ENCODE results near the gene RPP25L.
"Not testable (repeated sequence)": the region's sequence is repeated elsewhere in the genome, so short reads cannot be mapped to it uniquely, and the experiment has no call there.

RPP25L gene, protein sequence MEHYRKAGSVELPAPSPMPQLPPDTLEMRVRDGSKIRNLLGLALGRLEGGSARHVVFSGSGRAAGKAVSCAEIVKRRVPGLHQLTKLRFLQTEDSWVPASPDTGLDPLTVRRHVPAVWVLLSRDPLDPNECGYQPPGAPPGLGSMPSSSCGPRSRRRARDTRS

GRCh38 chr9:34611811-34612787 is at the start of gene RPP25L:
Gene RPP25L, minus strand, starts transcription at chr9:34612097. Its CDS starts 801 bp downstream, at chr9:34611296.
- DNase-seq = peak; percentile 91

GRCh38 chr9:34659592-34660253 is 47.8 kb upstream of the RPP25L start:
- DNase-seq = no peak

- DNase-seq = no peak
These were observed 46.6 kb upstream of the RPP25L start for GRCh38 chr9:34658461-34658860.

DNA sequence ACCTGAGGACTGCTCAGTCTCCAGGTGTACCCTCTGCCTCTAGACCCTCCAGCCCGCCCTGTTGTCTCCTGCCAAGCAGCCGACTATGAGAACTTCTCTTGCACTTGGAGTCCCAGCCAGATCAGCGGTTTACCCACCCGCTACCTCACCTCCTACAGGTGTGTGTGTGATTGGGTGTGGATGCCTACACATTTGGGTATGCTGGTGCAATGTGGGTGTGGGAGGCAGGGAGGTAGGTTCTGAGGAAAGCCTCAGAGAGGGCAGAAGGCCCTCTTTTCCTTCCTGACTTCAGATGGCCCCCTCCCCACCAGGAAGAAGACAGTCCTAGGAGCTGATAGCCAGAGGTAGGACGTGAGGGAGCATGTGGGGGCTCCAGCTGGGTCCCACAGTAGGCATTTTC is 45.1 kb upstream of the RPP25L start:
- no peak for DNase-seq

DNA sequence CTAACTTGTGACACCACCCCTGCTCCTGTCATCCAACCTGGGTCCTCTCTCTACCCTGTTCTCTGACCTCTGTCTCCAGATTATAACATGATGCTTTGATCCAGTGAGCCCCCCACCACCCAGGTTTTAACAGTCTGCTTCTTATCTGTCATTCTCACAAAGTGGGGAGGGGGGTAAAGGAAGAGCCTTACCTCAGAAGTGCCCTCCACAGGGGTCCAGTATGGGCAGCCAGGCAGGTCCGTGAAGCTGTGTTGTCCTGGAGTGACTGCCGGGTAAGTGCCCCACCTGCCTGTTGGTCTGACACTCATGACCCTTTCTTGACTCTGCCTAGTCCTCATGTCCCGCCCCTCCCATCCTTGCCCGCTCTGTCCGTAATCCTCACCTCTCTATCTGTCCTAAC is 43.5 kb upstream of the RPP25L start:
- no peak for DNase-seq

DNA sequence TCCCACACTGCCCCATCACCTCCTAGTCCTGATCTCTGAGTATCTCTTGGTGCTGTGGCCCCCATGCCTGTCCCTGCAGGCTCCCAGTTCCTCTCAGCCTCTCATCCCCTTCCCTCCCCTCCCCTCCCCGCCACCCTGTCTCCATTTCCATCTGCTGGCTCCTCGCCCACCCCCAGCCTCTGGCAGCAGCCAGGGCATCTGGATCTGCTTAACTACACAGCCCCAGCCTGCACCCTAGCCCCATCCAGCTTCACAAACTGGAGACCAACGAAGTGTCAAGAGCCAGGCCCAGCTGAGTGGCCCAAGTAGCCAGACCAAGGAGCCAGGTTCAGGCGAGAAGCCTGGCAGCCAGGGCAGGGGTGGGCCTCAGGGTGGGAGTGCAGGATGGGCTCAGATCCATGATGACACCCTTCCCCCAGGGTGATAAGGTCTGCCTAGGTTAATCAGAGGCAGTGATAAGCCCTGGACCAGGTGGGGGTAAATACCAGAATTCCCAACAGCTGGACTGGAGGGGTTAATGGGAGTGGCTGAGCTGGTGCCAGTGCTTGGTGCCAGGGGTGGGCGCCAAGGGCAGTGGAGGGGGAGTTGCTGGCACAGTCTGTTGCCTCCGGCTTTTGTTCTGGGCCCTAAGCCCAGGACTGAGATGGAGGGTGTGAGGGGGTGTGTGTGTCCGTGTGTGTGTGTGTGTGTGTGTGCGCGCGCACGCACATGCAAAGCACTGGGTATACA is 42.6 kb upstream of the RPP25L start:
- DNase-seq = no peak

GRCh38 chr9:34653151-34654072 is 41.5 kb upstream of the RPP25L start:
- DNase-seq = no peak

DNA sequence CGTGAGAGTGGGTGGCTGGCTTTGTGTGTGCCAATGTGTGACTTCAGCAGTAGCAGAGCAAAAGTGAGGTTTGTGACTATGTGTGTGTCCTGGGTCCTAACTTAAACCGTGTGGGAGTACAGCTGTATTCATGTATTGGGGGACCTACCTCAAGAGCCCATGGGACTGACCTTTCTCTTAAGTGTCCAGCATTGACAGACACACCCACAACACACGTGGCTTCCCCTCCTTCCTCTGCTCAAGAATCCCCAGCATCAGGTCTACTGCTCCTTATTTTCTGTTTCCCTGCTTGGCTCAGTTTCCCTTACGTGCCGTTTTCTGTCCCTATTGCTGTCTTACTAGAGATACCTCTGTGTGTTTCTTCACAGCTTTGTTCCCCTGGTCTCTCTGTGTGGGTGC is 40.7 kb upstream of the RPP25L start:
- DNase-seq = no peak

GRCh38 chr9:34651876-34652601 is 40.1 kb upstream of the RPP25L start, which contains the start of gene IL11RA:
Gene IL11RA, plus strand, starts transcription at chr9:34652185. Its CDS starts 3,033 bp downstream, at chr9:34655218.
- peak; percentile 68 for DNase-seq

DNA sequence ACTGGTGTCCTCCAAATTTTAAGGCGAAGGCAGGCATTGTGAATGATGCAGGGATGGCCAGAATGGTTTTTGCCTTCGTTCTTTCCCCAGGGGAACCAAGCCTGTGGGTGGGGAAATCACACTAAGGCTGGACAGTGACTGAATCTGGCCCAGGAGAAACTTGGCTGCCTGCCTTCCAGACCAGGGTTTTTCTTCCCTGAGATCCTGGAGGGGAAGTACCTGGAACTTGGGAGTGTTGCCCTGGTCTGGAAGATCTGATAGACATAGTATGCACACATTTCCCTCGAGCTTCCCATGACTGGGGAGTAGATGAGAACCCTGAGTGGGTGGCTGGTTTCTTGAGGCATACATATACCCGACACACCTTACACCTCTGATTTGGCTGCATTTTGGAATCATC is 39.4 kb upstream of the RPP25L start:
- DNase-seq = no peak

DNA sequence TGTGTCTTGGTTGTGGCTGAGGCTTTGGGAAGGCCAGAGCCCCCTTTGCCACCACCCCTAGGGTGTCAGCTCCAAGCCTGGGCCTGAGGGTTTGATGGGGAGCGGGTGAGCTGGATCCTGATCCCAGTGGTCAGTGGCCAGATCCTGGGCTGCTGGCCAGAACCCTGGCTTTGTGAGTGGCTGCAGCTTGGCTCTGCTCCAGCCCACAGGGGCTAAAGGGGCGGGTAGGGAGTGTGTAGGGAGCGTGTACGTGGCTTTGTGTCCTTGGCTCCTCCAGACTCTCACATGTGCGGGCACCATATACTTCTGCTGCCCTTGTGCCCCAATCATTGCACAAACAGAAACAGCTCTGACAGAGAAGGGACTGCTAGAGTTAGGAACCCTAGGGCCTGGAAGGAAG is 38.9 kb upstream of the RPP25L start:
- DNase-seq = no peak

DNA sequence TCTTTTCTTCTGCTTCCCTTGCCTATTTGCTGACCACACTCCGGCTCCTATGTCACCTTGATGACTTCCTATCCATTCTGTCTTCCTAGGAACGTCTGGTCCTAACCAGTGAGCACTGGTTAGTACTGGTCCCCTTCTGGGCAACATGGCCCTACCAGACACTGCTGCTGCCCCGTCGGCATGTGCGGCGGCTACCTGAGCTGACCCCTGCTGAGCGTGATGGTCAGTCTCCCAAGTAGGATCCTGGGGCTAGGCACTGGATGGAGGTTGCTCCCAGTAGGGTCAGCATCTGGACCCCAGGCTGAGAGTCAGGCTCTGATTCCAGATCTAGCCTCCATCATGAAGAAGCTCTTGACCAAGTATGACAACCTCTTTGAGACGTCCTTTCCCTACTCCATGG is 36.8 kb upstream of the RPP25L start:
- no peak for DNase-seq

GRCh38 chr9:34647651-34648050 is 35.8 kb upstream of the RPP25L start:
- DNase-seq = no peak

- DNase-seq = no peak
These were observed 35.1 kb upstream of the RPP25L start for GRCh38 chr9:34647084-34647403.

GRCh38 chr9:34646211-34647083 is 34.5 kb upstream of the RPP25L start, which contains the start of gene GALT:
Gene GALT, plus strand, starts transcription at chr9:34646675. Its CDS starts 30 bp downstream, at chr9:34646705.
- peak; percentile 89 for DNase-seq

DNA sequence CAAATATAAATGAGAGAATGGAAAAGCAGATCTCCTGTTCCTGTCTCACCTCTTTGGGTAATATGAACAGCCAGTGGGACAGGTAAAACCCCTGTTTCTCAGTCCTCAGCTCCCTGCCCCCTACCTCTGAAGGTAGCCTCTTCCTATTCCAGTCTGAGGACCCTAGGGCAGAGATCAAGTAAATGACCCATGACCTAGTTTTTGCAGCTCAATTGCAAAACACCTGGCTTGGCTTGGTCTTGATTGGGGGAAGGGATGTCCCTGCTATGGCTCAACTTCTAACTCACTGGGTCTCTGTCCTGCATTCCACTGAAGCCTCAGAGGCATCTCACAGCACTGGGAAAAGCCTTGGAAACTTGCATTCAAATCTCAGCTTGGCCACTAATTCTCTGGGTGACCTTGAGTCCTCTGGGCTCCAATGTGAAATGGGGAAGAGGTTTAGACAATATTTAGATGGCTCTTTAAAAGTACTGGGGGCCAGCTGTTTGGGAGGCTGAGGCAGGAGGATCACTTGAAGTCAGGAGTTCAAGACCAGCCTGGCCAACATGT is 32.9 kb upstream of the RPP25L start:
- DNase-seq = no peak

- DNase-seq = no peak
These were observed 30.8 kb upstream of the RPP25L start for GRCh38 chr9:34642679-34643078.

DNA sequence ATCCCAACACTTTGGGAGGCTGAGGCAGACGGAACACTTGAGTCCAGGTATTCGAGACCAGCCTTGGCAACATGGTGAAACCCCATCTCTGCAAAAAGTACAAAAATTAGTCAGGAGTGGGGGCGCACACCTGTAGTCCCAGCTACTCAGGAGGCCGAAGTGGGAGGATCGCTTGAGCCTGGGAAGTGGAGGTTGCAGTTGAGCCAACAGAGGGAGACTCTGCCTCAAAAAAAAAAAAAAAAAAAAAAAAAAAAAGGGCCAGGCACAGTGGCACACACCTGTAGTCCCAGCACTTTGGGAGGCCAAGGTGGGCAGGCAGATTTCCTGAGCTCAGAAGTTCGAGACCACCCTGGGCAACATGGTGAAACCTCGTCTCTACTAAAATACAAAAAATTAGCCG is 27.4 kb upstream of the RPP25L start:
- not testable (repeated sequence) for DNase-seq

GRCh38 chr9:34638138-34638445 is 26.2 kb upstream of the RPP25L start:
- DNase-seq = no peak

Data from inflammatory macrophage treated with lipopolysaccharide for 4 hours (primary cell).